H1 (cell line): Measurements from ENCODE around the gene HEXIM1. TPM values are rescaled to one million over a fixed set of nuclear protein-coding genes. Genes with fewer than 3 reads are reported as not detected.
A peak's percentile ranks its signal among the peaks of the same experiment; 100 is the strongest.

ENCODE experiments used
- CTCF ChIA-PET: fragments of 300-600 bp; sonication (Branson Sonifier 250); formaldehyde crosslinking; loops from one replicate; lab custom pipeline; 2021; ENCODE audit not compliant: partially characterized antibody; lab: Charles Lee
- POLR2A ChIA-PET: fragments of 300-600 bp; sonication (Branson Sonifier 250); formaldehyde crosslinking; loops from one replicate; lab custom pipeline; 2021; ENCODE audit warnings: inconsistent platforms; ENCODE audit not compliant: partially characterized antibody; lab: Charles Lee
- DNase-seq, 2 experiments: peaks; one replicate each; pipeline versions ENCODE4 v3.0.0 to v3.0.0-alpha.2; 2010 to 2022; ENCODE audit warnings: low spot score in 2 of 2, low read depth in 1 of 2, mixed read lengths in 1 of 2
- FAIRE-seq: peaks from 2 replicates; lab custom pipeline; 2011; peaks lifted over from hg19 to GRCh38; lab: Jason Lieb, UNC
- H2AFZ ChIP-seq: 2 replicates; pipeline ENCODE4 v1.8.1; 2012; ENCODE audit warnings: low read length, inconsistent platforms
- H2AK5ac ChIP-seq: 2 replicates; pipeline ENCODE4 v1.6.1; 2013; ENCODE audit warnings: low read depth, low read length
- H2BK120ac ChIP-seq: replicated peaks from 2 replicates; pipeline ENCODE3; 2013; ENCODE audit warnings: low read depth, low read length, inconsistent platforms
- H2BK12ac ChIP-seq: 2 replicates; pipeline ENCODE4 v1.6.1; 2013; ENCODE audit warnings: low read depth, low read length
- H2BK15ac ChIP-seq: 2 replicates; pipeline ENCODE4 v1.6.1; 2013; ENCODE audit warnings: low read length
- H2BK20ac ChIP-seq: 2 replicates; pipeline ENCODE4 v1.6.1; 2013; ENCODE audit warnings: low read length
- H2BK5ac ChIP-seq: 2 replicates; pipeline ENCODE4 v1.6.1; 2013; ENCODE audit warnings: low read depth, low read length
- H3K14ac ChIP-seq: 2 replicates; pipeline ENCODE4 v1.6.1; 2013; ENCODE audit warnings: inconsistent platforms; ENCODE audit not compliant: insufficient read length
- H3K18ac ChIP-seq: 2 replicates; pipeline ENCODE4 v1.6.1; 2013; ENCODE audit warnings: low read length; ENCODE audit errors: extremely low read depth
- H3K23ac ChIP-seq: 2 replicates; pipeline ENCODE4 v1.6.1; 2013; ENCODE audit warnings: inconsistent platforms; ENCODE audit not compliant: insufficient read length
- H3K23me2 ChIP-seq: 2 replicates; pipeline ENCODE4 v1.6.1; 2013; ENCODE audit warnings: low read depth, low read length
- H3K27ac ChIP-seq: 2 replicates; pipeline ENCODE4 v1.6.1; 2011; ENCODE audit warnings: low read depth, low read length, inconsistent platforms
- H3K27me3 ChIP-seq, 4 experiments: replicated peaks in 1 of 4; 1 replicate in 1 of 4; 2 replicates in 3 of 4; pipeline versions ENCODE4 v1.6.1 to v1.8.1; 2011 to 2013; ENCODE audit warnings: low read length in 3 of 4, mild to moderate bottlenecking in 3 of 4, inconsistent platforms in 2 of 4, mixed read lengths in 2 of 4, moderate library complexity in 1 of 4; ENCODE audit not compliant: control insufficient read depth in 3 of 4, insufficient read depth in 3 of 4; ENCODE audit errors: extremely low read depth in 1 of 4
- H3K36me3 ChIP-seq, 4 experiments: 2 replicates each; pipeline versions ENCODE4 v1.6.1 to v1.8.1; 2011 to 2013; ENCODE audit warnings: mild to moderate bottlenecking in 4 of 4, low read length in 3 of 4, moderate library complexity in 2 of 4, control low read depth in 1 of 4, inconsistent platforms in 1 of 4; ENCODE audit not compliant: insufficient read depth in 4 of 4, control insufficient read depth in 2 of 4
- H3K4ac ChIP-seq: replicated peaks from 2 replicates; pipeline ENCODE3; 2013; ENCODE audit warnings: low read length, low read depth, mixed read lengths, inconsistent platforms; ENCODE audit not compliant: insufficient read length
- H3K4me1 ChIP-seq, 4 experiments: replicated peaks in 1 of 4; 1 replicate in 1 of 4; 2 replicates in 3 of 4; pipeline versions ENCODE4 v1.6.1 to v1.8.1; 2011 to 2013; ENCODE audit warnings: low read length in 3 of 4, inconsistent platforms in 2 of 4, mixed read lengths in 1 of 4; ENCODE audit not compliant: insufficient read depth in 4 of 4, control insufficient read depth in 3 of 4
- H3K4me2 ChIP-seq, 2 experiments: 2 replicates each; pipeline versions ENCODE4 v1.6.1 to v1.8.1; 2011 to 2013; ENCODE audit warnings: low read depth in 2 of 2, low read length in 2 of 2, control low read depth in 1 of 2, inconsistent platforms in 1 of 2, mild to moderate bottlenecking in 1 of 2; ENCODE audit not compliant: insufficient read depth in 1 of 2
- H3K4me3 ChIP-seq, 4 experiments: fragments of 200-600, 300-600 bp in 1 of 4; sonication (generic), shearing (Covaris generic), sonication (Bioruptor Twin) in 1 of 4; 2 replicates each; pipeline versions ENCODE4 v1.5.1 to v1.8.1; 2011 to 2016; ENCODE audit warnings: low read length in 4 of 4, low read depth in 3 of 4, control low read depth in 2 of 4, inconsistent platforms in 2 of 4, mild to moderate bottlenecking in 2 of 4, mixed read lengths in 1 of 4, moderate library complexity in 1 of 4; ENCODE audit not compliant: insufficient read depth in 2 of 4; ENCODE audit errors: extremely low read depth in 1 of 4
- H3K56ac ChIP-seq: replicated peaks from 2 replicates; pipeline ENCODE3; 2013; ENCODE audit warnings: low read depth, mild to moderate bottlenecking, mixed read lengths, low read length, inconsistent platforms; ENCODE audit not compliant: insufficient read length
- H3K79me1 ChIP-seq: 2 replicates; pipeline ENCODE4 v1.6.1; 2013; ENCODE audit warnings: low read depth, low read length, control low read depth
- H3K79me2 ChIP-seq, 2 experiments: 2 replicates each; pipeline versions ENCODE4 v1.6.1 to v1.8.1; 2012 to 2013; ENCODE audit warnings: low read length in 2 of 2, mild to moderate bottlenecking in 2 of 2, inconsistent platforms in 1 of 2; ENCODE audit not compliant: insufficient read depth in 2 of 2, control insufficient read depth in 1 of 2
- H3K9ac ChIP-seq, 4 experiments: replicated peaks in 1 of 4; 1 replicate in 1 of 4; 2 replicates in 3 of 4; pipeline versions ENCODE4 v1.6.1 to v1.8.1; 2011 to 2013; ENCODE audit warnings: low read depth in 3 of 4, low read length in 3 of 4, control low read depth in 2 of 4, mild to moderate bottlenecking in 2 of 4, moderate library complexity in 2 of 4, inconsistent platforms in 1 of 4; ENCODE audit errors: extremely low read depth in 1 of 4
- H3K9me3 ChIP-seq, 2 experiments: 2 replicates each; pipeline versions ENCODE4 v1.6.1 to v1.8.1; 2012 to 2013; ENCODE audit warnings: mild to moderate bottlenecking in 2 of 2, moderate library complexity in 2 of 2, control low read depth in 1 of 2, inconsistent platforms in 1 of 2, low read depth in 1 of 2, low read length in 1 of 2, mixed read lengths in 1 of 2; ENCODE audit not compliant: insufficient read depth in 2 of 2
- H4K20me1 ChIP-seq, 2 experiments: replicated peaks in 1 of 2; 2 replicates each; pipeline versions ENCODE3 to v1.8.1; 2011 to 2013; ENCODE audit warnings: inconsistent platforms in 2 of 2, low read length in 2 of 2, mild to moderate bottlenecking in 1 of 2; ENCODE audit not compliant: insufficient read depth in 2 of 2, control insufficient read depth in 1 of 2
- H4K5ac ChIP-seq: 2 replicates; pipeline ENCODE4 v1.6.1; 2013; ENCODE audit warnings: low read length, low read depth, mixed read lengths, inconsistent platforms; ENCODE audit not compliant: insufficient read length
- H4K8ac ChIP-seq: 2 replicates; pipeline ENCODE4 v1.8.0; 2013; ENCODE audit warnings: mild to moderate bottlenecking, moderate library complexity, low read length, inconsistent platforms; ENCODE audit not compliant: insufficient read depth; ENCODE audit errors: extremely low read depth
- H4K91ac ChIP-seq: replicated peaks from 2 replicates; pipeline ENCODE3; 2013; ENCODE audit warnings: low read length, mixed read lengths, inconsistent platforms; ENCODE audit not compliant: insufficient read length
- ASH2L ChIP-seq: fragments of 200-600, 300-600 bp; sonication (generic); IDR thresholded peaks from one replicate; pipeline ENCODE4 v1.7.1; 2017; ENCODE audit warnings: low read length
- CHD2 ChIP-seq: IDR thresholded peaks from 2 replicates; pipeline ENCODE4 v1.6.1; 2012; ENCODE audit warnings: low read length, improper control_type of control experiment
- FOSL1 ChIP-seq: IDR thresholded peaks from 2 replicates; pipeline ENCODE4 v1.6.1; 2011; ENCODE audit warnings: mild to moderate bottlenecking, low read depth, low read length, moderate library complexity; ENCODE audit not compliant: insufficient read depth
- RFX5 ChIP-seq: IDR thresholded peaks from 2 replicates; pipeline ENCODE4 v1.6.1; 2011; ENCODE audit warnings: low read depth, low read length, improper control_type of control experiment, borderline replicate concordance
- SAP30 ChIP-seq: fragments of 300-600 bp; sonication (generic); IDR thresholded peaks from 2 replicates; pipeline ENCODE4 v1.7.1; 2012; ENCODE audit warnings: low read length, moderate library complexity, mild to moderate bottlenecking, inconsistent platforms; ENCODE audit not compliant: insufficient read depth, insufficient replicate concordance
- TAF1 ChIP-seq: IDR thresholded peaks from 2 replicates; pipeline ENCODE4 v1.6.1; 2011; ENCODE audit warnings: mild to moderate bottlenecking, low read depth, low read length
- TCF12 ChIP-seq: IDR thresholded peaks from 2 replicates; pipeline ENCODE4 v1.6.1; 2011; ENCODE audit warnings: low read depth, mild to moderate bottlenecking, low read length
- WGBS, 2 experiments: shearing (Covaris generic) in 1 of 2; methylation state at CpG; one replicate each; pipeline versions ENCODE4 v1.1.6 to v1.1.7; 2013 to 2015; ENCODE audit warnings: low lambda C conversion rate in 2 of 2, mixed read lengths in 2 of 2, inconsistent platforms in 1 of 2, low coverage in 1 of 2, missing lambda C conversion rate in 1 of 2; ENCODE audit not compliant: insufficient replicate concordance in 2 of 2, insufficient coverage in 1 of 2, insufficient read length in 1 of 2; ENCODE audit errors: extremely low coverage in 1 of 2, missing lambda C conversion rate in 1 of 2; 5-methylcytosine and 5-hydroxymethylcytosine counted together
- polyA plus RNA-seq, 7 experiments: library from polyadenylated mRNA; depleted of rRNA in 3 of 7; stranded (reverse) in 5 of 7; unstranded in 2 of 7; fragments of >200 nt in 5 of 7; fragments of 200-250 nt in 2 of 7; gene quantifications; 1 replicate in 5 of 7; 2 replicates in 1 of 7; 4 replicates in 1 of 7; pipeline versions ENCODE4 v1.2.1 to v1.2.3, GENCODE V29; 2011 to 2013; ENCODE audit warnings: missing spikeins in 2 of 7, mixed read lengths in 2 of 7
- total RNA-seq: library from RNA; stranded (reverse); fragmentation: NEBNext Ultra II Directional; extraction: Animal tissue kit (Norgen Biotek cat#: 25700); gene quantifications from 2 replicates; pipeline ENCODE4 v1.2.1, GENCODE V29; 2021
- TF ChIP-seq, protein P1 (sequence below): IDR thresholded peaks from 2 replicates; pipeline ENCODE4 v1.6.1; 2012; ENCODE audit warnings: low read length, inconsistent platforms

HEXIM1 gene
- total and polyA plus RNA-seq, 2 of the 8 experiments (the other 6 are each of a cell fraction or from before 2014, with no cell fraction given) = 9.1 to 38.3 TPM

DNA sequence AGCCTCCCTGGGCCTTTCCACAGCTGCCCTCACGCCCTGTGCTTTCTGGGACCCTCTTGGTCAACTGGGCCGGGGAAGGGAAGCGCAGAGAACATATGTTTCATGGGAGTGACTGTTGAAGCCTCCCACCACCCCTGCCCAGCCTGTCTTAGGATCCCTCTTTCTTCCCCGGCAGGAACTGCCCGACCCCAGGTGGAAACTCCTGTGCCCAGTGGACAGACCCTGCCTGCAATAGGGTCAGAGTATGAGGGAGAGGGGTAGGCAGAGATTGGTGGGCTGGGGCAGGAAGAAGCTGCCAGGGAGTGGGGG is 23.9 kb downstream of the HEXIM1 start:
- Histone ChIP-seq H4K20me1 (no peaks in the 10 kb centered on the region), H3K79me1 (no peaks in the 10 kb centered on the region), H2AK5ac (peak overlapping the region; percentile 92; the same call in 1 of the 2 replicates), H2BK12ac (peak overlapping the region; percentile 97), H3K36me3 (peaks cover 0 to 4% (median 2%) of the 10 kb centered on the region in 4 experiments; a peak in 1 of 8 replicates), H2BK5ac (peak overlapping the region; percentile 98), H3K79me2 (no peaks in the 10 kb centered on the region), H3K27me3 (no peaks in the 10 kb centered on the region), H3K27ac (peak overlapping the region; percentile 64; the same call in 1 of the 2 replicates), H3K4me1 (peaks cover 5 to 29% (median 26%) of the 10 kb centered on the region in 4 experiments), H4K91ac (peak overlapping the region; percentile 92), H3K18ac (peak overlapping the region; percentile 96), H4K8ac (peak overlapping the region; percentile 90), H3K56ac (peak overlapping the region; percentile 83), H3K14ac (no peak overlapping the region), H2AFZ (peak overlapping the region; percentile 49; the same call in 1 of the 2 replicates), H3K9ac (peak overlapping the region in 1 of 4 experiments; percentile 42; a peak in 1 of 7 replicates), H3K4me2 (peak overlapping the region; percentile 12 to 58), H3K23me2 (no peaks in the 10 kb centered on the region; the same call in 1 of the 2 replicates), H3K4ac (no peak overlapping the region), H3K4me3 (peak overlapping the region in 3 of 4 experiments; percentile 4 to 28 (median 10); a peak in 3 of 8 replicates), H2BK120ac (peak overlapping the region; percentile 77), H3K9me3 (no peaks in the 10 kb centered on the region), H2BK15ac (peak overlapping the region; percentile 95; the same call in 1 of the 2 replicates), H4K5ac (peak overlapping the region; percentile 34), H3K23ac (no peak overlapping the region), H2BK20ac (peak overlapping the region; percentile 100; the same call in 1 of the 2 replicates)
- ChIA-PET CTCF (interaction anchor here (0.6 to 10.0 kb wide), 10 partner anchors 10 to 227 kb away, joined by 3 to 103 read pairs (median 13); partner anchors contain the start of genes ACBD4, HEXIM1 and HEXIM2), POLR2A (interaction anchor here (0.8 to 26.8 kb wide), 10 partner anchors 8 to 277 kb away, joined by 3 to 1076 read pairs (median 9); partner anchors contain the start of genes HEXIM1, HEXIM2 and NMT1)
- DNase-seq (peak in 1 of 2 experiments; percentile 72), FAIRE-seq (no peak)
- WGBS, 2 experiments = 66% methylated on average over 5 of the region's 5 CpGs; no CpG with 5 or more reads in 1 of the 2 experiments
- TF ChIP-seq TAF1 = no peak
- TF ChIP-seq SAP30 = no peak
- TF ChIP-seq RFX5 = no peak
- no peak for TF ChIP-seq FOSL1
- no peak for TF ChIP-seq ASH2L
- no peak for TF ChIP-seq CHD2
- no peak for TF ChIP-seq TCF12
- TF ChIP-seq, protein P1, sequence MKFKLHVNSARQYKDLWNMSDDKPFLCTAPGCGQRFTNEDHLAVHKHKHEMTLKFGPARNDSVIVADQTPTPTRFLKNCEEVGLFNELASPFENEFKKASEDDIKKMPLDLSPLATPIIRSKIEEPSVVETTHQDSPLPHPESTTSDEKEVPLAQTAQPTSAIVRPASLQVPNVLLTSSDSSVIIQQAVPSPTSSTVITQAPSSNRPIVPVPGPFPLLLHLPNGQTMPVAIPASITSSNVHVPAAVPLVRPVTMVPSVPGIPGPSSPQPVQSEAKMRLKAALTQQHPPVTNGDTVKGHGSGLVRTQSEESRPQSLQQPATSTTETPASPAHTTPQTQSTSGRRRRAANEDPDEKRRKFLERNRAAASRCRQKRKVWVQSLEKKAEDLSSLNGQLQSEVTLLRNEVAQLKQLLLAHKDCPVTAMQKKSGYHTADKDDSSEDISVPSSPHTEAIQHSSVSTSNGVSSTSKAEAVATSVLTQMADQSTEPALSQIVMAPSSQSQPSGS = no peak
